ENCODE results near the gene OSBP.

The OSBP gene, protein sequence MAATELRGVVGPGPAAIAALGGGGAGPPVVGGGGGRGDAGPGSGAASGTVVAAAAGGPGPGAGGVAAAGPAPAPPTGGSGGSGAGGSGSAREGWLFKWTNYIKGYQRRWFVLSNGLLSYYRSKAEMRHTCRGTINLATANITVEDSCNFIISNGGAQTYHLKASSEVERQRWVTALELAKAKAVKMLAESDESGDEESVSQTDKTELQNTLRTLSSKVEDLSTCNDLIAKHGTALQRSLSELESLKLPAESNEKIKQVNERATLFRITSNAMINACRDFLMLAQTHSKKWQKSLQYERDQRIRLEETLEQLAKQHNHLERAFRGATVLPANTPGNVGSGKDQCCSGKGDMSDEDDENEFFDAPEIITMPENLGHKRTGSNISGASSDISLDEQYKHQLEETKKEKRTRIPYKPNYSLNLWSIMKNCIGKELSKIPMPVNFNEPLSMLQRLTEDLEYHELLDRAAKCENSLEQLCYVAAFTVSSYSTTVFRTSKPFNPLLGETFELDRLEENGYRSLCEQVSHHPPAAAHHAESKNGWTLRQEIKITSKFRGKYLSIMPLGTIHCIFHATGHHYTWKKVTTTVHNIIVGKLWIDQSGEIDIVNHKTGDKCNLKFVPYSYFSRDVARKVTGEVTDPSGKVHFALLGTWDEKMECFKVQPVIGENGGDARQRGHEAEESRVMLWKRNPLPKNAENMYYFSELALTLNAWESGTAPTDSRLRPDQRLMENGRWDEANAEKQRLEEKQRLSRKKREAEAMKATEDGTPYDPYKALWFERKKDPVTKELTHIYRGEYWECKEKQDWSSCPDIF

DNA sequence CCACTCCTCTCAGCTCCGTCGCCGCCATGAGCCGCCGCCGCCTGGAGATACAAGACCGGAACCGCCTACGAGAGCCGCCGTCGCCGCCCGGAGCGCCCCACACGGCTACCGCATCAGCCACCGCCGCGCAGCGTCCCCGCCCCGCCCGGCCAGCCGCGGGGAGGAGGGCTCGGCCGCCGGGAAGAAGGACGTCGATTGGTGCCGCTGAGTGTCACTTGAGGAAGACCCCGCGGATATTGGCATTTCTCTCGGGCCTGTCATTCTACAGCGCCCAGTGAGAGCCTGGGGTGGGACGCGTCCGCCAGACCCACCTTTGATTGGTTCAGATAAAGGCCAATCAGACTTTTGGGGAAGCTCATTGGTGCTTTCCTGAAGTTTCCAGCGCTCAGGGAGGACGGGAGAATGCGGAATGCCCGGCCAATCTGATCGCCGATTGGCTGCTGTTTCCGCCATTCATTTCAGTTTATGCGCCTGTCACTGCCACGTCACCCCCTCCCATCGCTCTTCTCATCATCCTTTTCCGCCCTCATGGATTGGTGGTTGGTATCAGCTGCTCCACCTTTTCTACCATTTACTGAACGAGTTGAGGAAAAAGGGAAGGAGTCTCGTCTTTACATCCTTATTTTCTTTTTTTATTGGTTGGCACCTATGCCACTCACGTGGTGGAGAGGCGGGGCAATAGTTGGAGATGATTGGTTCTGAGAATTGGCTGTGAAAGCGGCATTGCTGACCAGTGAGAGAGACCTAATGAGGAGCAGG lies at the start of gene OSBP:
TSS of gene OSBP (minus strand) at position 138 of the 759 bp plus-strand sequence. CDS start at position 28, 110 bp downstream.
- peak within 1 kb of the TSS; percentile 86 to 90 for H3K4me3 ChIP-seq (replicated peaks in 1 of 2; ENCODE audit: low read depth in 2 of 2, low read length in 2 of 2)
- TF ChIP-seq, protein P1, sequence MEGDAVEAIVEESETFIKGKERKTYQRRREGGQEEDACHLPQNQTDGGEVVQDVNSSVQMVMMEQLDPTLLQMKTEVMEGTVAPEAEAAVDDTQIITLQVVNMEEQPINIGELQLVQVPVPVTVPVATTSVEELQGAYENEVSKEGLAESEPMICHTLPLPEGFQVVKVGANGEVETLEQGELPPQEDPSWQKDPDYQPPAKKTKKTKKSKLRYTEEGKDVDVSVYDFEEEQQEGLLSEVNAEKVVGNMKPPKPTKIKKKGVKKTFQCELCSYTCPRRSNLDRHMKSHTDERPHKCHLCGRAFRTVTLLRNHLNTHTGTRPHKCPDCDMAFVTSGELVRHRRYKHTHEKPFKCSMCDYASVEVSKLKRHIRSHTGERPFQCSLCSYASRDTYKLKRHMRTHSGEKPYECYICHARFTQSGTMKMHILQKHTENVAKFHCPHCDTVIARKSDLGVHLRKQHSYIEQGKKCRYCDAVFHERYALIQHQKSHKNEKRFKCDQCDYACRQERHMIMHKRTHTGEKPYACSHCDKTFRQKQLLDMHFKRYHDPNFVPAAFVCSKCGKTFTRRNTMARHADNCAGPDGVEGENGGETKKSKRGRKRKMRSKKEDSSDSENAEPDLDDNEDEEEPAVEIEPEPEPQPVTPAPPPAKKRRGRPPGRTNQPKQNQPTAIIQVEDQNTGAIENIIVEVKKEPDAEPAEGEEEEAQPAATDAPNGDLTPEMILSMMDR (IDR thresholded peaks at IDR 0.05; ENCODE audit: low read depth, low read length), result no peak
- peak; percentile 100 for DNase-seq (ENCODE audit: low read depth in 2 of 2)

DNA sequence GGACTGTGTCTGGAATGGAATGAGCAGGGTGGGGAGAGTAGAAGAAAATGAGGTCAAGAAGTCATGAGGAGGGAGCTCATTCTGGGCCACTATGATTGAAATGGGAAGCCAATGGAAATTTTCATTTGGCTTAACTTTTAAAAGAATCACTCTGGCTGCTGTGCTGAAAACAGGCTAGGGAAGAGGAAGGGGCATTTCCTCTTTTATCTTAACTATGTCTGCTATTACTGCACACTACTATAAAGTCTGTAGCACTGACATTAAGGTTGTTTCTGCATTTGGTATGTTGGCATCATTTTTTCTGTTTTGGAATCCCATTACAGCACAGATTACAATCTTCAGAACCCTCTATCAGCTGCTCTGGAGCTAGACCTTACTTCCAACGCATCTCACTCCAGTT lies 45.0 kb upstream of the OSBP start:
- TF ChIP-seq, protein P1 (IDR thresholded peaks at IDR 0.05; ENCODE audit: low read depth, low read length), result no peak
- no peak for DNase-seq (ENCODE audit: low read depth in 2 of 2)
- no peak overlapping the region for H3K4me3 ChIP-seq (replicated peaks in 1 of 2; ENCODE audit: low read depth in 2 of 2, low read length in 2 of 2)

DNA sequence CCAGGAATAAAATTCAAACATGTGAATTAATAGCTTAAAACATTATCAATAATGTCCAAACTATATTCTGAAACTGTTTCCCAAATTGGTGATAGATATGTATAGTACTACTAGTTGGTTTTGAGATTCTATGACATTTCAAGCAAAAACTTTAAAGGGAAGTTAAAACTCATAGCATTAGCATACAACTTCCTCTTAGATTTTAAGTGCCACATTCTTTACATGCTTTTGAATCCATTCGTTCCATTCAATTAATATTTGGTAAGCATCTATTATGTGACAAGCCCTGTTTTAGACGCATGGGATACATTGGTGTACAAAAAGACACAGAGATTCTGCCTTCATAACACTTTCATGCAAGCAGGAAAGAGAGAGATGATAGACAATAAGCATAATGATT lies 44.4 kb upstream of the OSBP start:
- TF ChIP-seq, protein P1 (IDR thresholded peaks at IDR 0.05; ENCODE audit: low read depth, low read length), result no peak
- no peak overlapping the region for H3K4me3 ChIP-seq (replicated peaks in 1 of 2; ENCODE audit: low read depth in 2 of 2, low read length in 2 of 2)
- DNase-seq (ENCODE audit: low read depth in 2 of 2), result no peak

DNA sequence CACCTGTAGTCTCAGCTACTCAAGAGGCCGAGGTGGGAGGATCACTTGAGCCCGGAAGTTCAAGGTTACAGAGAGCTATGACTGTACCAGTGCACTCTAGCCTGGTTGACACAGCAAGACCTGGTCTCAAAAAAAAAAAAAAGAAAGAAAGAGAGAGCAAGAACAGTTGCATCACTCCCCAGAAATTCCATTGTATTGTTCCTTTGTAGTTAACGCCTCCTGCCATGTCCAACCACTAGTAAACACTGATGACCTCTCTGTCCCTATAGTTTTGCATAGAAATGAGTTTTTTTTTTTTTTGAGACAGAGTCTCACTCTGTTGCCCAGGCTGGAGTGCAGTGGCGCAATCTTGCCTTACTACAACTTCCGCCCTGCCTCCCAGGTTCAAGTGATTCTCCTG lies 42.5 kb upstream of the OSBP start:
- TF ChIP-seq, protein P1 (IDR thresholded peaks at IDR 0.05; ENCODE audit: low read depth, low read length), result no peak
- no peak overlapping the region for H3K4me3 ChIP-seq (replicated peaks in 1 of 2; ENCODE audit: low read depth in 2 of 2, low read length in 2 of 2)
- DNase-seq (ENCODE audit: low read depth in 2 of 2), result peak in 1 of 2 donors; percentile 53

DNA sequence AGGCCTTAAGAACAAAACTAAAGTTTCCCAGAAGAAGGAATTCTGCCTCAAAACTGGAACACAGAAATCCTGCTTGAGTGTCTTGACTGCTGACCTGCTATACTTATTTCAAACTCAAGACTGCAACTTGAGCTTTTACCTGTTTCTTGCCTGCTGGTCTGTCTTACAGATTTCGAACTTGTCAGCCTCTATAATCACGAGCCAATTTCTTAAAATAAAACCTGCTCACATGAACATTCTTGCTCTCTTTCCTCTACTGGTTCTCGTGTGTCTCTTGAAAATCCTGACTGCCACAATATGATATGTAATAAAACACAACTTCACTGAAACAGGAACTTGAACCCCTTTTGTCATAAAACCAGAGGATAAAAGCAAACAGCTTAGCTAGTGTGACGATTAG lies 39.3 kb upstream of the OSBP start:
- no peak for DNase-seq (ENCODE audit: low read depth in 2 of 2)
- H3K4me3 ChIP-seq (replicated peaks in 1 of 2; ENCODE audit: low read depth in 2 of 2, low read length in 2 of 2), result no peak overlapping the region
- TF ChIP-seq, protein P1 (IDR thresholded peaks at IDR 0.05; ENCODE audit: low read depth, low read length), result no peak

DNA sequence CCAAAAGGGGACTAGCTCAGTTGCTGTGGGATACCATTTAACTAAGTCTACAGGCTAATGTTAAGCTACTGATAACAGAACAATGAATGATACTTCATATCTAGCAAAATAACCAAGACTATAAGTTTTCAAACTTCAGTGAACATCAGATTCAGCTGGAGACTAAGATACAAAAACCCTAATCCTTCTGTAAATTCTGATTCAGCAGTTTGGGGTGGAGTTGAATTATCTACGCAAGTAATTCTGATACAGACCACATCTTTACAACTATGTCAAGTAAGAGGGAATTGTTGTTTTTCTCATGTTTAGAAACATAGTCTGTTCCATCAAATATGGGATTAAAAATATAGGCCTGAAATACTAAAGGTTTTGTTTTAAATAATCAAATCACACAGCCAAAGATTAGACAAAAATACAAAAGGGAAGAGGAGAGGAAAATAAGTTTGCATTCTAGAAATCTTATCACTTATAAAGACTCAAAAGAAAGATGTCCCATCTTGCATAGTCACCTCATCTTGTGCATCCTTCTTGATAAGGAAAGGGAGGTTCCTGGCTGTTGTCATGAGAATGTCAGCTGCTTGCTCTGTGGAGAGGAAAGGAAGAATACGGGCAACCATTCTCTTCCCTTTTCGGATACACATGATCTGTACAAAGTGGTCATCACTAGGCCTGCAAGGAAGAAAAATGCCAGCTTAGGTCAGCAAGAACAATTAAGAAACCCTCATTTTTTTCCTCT lies 31.8 kb upstream of the OSBP start:
- no peak for DNase-seq (ENCODE audit: low read depth in 2 of 2)
- TF ChIP-seq, protein P1 (IDR thresholded peaks at IDR 0.05; ENCODE audit: low read depth, low read length), result no peak
- H3K4me3 ChIP-seq (replicated peaks in 1 of 2; ENCODE audit: low read depth in 2 of 2, low read length in 2 of 2), result no peak overlapping the region

Data from cardiac fibroblast (primary cell).